COLO668 (cell line): Measurements from ENCODE around the gene RTN4R.
"Not testable (repeated sequence)": the region's sequence is repeated elsewhere in the genome, so short reads cannot be mapped to it uniquely, and the experiment has no call there.

Source experiments
- DNase-seq: peaks from one replicate; lab custom pipeline; 2025; ENCODE audit not compliant: unreplicated experiment; lab: John Stamatoyannopoulos, UW

The RTN4R gene

GRCh38 chr22:20268279-20269012 is at the start of gene RTN4R:
RTN4R (minus strand) TSS chr22:20268318; CDS start chr22:20268092, 226 bp downstream.
- peak; percentile 72 for DNase-seq

GRCh38 chr22:20317402-20318042 is 49.4 kb upstream of the RTN4R start:
- DNase-seq, result peak; percentile 18

GRCh38 chr22:20316844-20317401 is 48.8 kb upstream of the RTN4R start:
- DNase-seq, result no peak

- no peak for DNase-seq
Measured at GRCh38 chr22:20316217-20316843, 48.2 kb upstream of the RTN4R start.

- no peak for DNase-seq
Measured at GRCh38 chr22:20315337-20316216, 47.5 kb upstream of the RTN4R start.

- not testable (repeated sequence) for DNase-seq
Measured at GRCh38 chr22:20314741-20315336, 46.7 kb upstream of the RTN4R start.

- not testable (repeated sequence) for DNase-seq
Measured at GRCh38 chr22:20314206-20314605, 46.1 kb upstream of the RTN4R start.

- DNase-seq, result not testable (repeated sequence)
Measured at GRCh38 chr22:20313306-20314077, 45.4 kb upstream of the RTN4R start.

- DNase-seq, result no peak
Measured at GRCh38 chr22:20312396-20313191, 44.5 kb upstream of the RTN4R start.

GRCh38 chr22:20311249-20312062 is 43.3 kb upstream of the RTN4R start:
- not testable (repeated sequence) for DNase-seq

GRCh38 chr22:20310773-20311172 is 42.7 kb upstream of the RTN4R start:
- DNase-seq, result not testable (repeated sequence)

- DNase-seq, result not testable (repeated sequence)
Measured at GRCh38 chr22:20310180-20310579, 42.1 kb upstream of the RTN4R start.

GRCh38 chr22:20308806-20309650 is 40.9 kb upstream of the RTN4R start:
- DNase-seq, result peak; percentile 37

GRCh38 chr22:20307448-20308447 is 39.6 kb upstream of the RTN4R start:
- peak; percentile 66 for DNase-seq

GRCh38 chr22:20306646-20307447 is 38.7 kb upstream of the RTN4R start:
- not testable (repeated sequence) for DNase-seq
